Fibroblast of gingiva (primary cell): ENCODE measurements around the gene MARVELD1.

Experiments
- DNase-seq: peaks from one replicate; pipeline ENCODE4 v3.0.0-alpha.2; 2011; ENCODE audit warnings: low read depth

The MARVELD1 gene

GRCh38 chr10:97755718-97756117 is 42.2 kb downstream of the MARVELD1 start:
- no peak for DNase-seq

- DNase-seq, result no peak
Observed at GRCh38 chr10:97757471-97757870, 43.9 kb downstream of the MARVELD1 start.

GRCh38 chr10:97759158-97759887 is 45.8 kb downstream of the MARVELD1 start:
- peak; percentile 52 for DNase-seq

- no peak for DNase-seq
Observed at GRCh38 chr10:97759946-97760345, 46.4 kb downstream of the MARVELD1 start.

GRCh38 chr10:97760461-97761257 is 47.1 kb downstream of the MARVELD1 start:
- DNase-seq, result no peak

GRCh38 chr10:97761331-97761865 is 47.9 kb downstream of the MARVELD1 start:
- no peak for DNase-seq

GRCh38 chr10:97762056-97762455 is 48.5 kb downstream of the MARVELD1 start:
- DNase-seq, result no peak

- peak; percentile 47 for DNase-seq
Observed at GRCh38 chr10:97762816-97763215, 49.3 kb downstream of the MARVELD1 start.

- DNase-seq, result no peak
Observed at GRCh38 chr10:97763411-97763810, 49.9 kb downstream of the MARVELD1 start.

GRCh38 chr10:97763947-97764346 is 50.4 kb downstream of the MARVELD1 start:
- DNase-seq, result no peak

GRCh38 chr10:97764519-97764931 is 51.0 kb downstream of the MARVELD1 start:
- DNase-seq, result no peak

- no peak for DNase-seq
Observed at GRCh38 chr10:97765201-97765600, 51.7 kb downstream of the MARVELD1 start.

- DNase-seq, result no peak
Observed at GRCh38 chr10:97766106-97766810, 52.7 kb downstream of the MARVELD1 start.

- no peak for DNase-seq
Observed at GRCh38 chr10:97766996-97767924, 53.7 kb downstream of the MARVELD1 start.
